ENCODE results near the gene KRT36.

GRCh38 chr17:41453066-41453465 is 36.6 kb downstream of the KRT36 start:
- TF ChIP-seq, protein P1, sequence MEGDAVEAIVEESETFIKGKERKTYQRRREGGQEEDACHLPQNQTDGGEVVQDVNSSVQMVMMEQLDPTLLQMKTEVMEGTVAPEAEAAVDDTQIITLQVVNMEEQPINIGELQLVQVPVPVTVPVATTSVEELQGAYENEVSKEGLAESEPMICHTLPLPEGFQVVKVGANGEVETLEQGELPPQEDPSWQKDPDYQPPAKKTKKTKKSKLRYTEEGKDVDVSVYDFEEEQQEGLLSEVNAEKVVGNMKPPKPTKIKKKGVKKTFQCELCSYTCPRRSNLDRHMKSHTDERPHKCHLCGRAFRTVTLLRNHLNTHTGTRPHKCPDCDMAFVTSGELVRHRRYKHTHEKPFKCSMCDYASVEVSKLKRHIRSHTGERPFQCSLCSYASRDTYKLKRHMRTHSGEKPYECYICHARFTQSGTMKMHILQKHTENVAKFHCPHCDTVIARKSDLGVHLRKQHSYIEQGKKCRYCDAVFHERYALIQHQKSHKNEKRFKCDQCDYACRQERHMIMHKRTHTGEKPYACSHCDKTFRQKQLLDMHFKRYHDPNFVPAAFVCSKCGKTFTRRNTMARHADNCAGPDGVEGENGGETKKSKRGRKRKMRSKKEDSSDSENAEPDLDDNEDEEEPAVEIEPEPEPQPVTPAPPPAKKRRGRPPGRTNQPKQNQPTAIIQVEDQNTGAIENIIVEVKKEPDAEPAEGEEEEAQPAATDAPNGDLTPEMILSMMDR (conservative IDR thresholded peaks at IDR 0.05; ENCODE audit: low read depth, low read length): no peak
- TF ChIP-seq EZH2 (IDR thresholded peaks at IDR 0.05; ENCODE audit: low read length, unreplicated experiment) (no peak), EZH2phosphoT487 (IDR thresholded peaks at IDR 0.05; ENCODE audit: borderline replicate concordance, low read length) (no peak)
